Measurements from ENCODE around the gene UPP1. TPM values are rescaled to one million over a fixed set of nuclear protein-coding genes. Genes with fewer than 3 reads are reported as not detected.

UPP1 gene
- total and polyA plus RNA-seq, 4 donors = 6.1 to 282 (median 82.9) TPM

- Histone ChIP-seq H3K9me3 (ENCODE audit: control insufficient read depth in 4 of 4, insufficient read depth in 3 of 4, low read length in 3 of 4) (peaks cover 0 to 3% (median 0%) of the 10 kb centered on the region in 4 donors), H3K36me3 (ENCODE audit: control insufficient read depth in 4 of 4, insufficient read depth in 4 of 4, low read length in 4 of 4) (no peaks in the 10 kb centered on the region), H3K9ac (ENCODE audit: insufficient read depth in 1 of 2, low read length in 2 of 2) (no peak overlapping the region), H3K4me3 (no peak overlapping the region), H3K27me3 (ENCODE audit: control insufficient read depth in 3 of 3, insufficient read depth in 3 of 3, low read length in 2 of 3) (no peaks in the 10 kb centered on the region), H3K27ac (ENCODE audit: low read depth in 1 of 2, low read length in 1 of 2) (no peak overlapping the region), H3K4me1 (ENCODE audit: control insufficient read depth in 5 of 5, insufficient read depth in 5 of 5, low read length in 5 of 5) (no peaks in the 10 kb centered on the region)
- TF ChIP-seq, protein P1, sequence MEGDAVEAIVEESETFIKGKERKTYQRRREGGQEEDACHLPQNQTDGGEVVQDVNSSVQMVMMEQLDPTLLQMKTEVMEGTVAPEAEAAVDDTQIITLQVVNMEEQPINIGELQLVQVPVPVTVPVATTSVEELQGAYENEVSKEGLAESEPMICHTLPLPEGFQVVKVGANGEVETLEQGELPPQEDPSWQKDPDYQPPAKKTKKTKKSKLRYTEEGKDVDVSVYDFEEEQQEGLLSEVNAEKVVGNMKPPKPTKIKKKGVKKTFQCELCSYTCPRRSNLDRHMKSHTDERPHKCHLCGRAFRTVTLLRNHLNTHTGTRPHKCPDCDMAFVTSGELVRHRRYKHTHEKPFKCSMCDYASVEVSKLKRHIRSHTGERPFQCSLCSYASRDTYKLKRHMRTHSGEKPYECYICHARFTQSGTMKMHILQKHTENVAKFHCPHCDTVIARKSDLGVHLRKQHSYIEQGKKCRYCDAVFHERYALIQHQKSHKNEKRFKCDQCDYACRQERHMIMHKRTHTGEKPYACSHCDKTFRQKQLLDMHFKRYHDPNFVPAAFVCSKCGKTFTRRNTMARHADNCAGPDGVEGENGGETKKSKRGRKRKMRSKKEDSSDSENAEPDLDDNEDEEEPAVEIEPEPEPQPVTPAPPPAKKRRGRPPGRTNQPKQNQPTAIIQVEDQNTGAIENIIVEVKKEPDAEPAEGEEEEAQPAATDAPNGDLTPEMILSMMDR (IDR thresholded peaks at IDR 0.05; ENCODE audit: control extremely low read depth, extremely low read depth) = no peak
- ATAC-seq (ENCODE audit: insufficient read depth, low FRiP score) (no peak), DNase-seq (no peak)
Observed at GRCh38 chr7:48130658-48131108, 41.6 kb downstream of the UPP1 start.

GRCh38 chr7:48132792-48133191 lies 43.7 kb downstream of the UPP1 start:
- ATAC-seq (ENCODE audit: insufficient read depth, low FRiP score) (no peak), DNase-seq (no peak)
- no peaks in the 10 kb centered on the region for H3K36me3 ChIP-seq (ENCODE audit: control insufficient read depth in 4 of 4, insufficient read depth in 4 of 4, low read length in 4 of 4)
- H3K27ac ChIP-seq (ENCODE audit: low read depth in 1 of 2, low read length in 1 of 2) = no peak overlapping the region
- H3K9ac ChIP-seq (ENCODE audit: insufficient read depth in 1 of 2, low read length in 2 of 2) = no peak overlapping the region
- TF ChIP-seq, protein P1 (IDR thresholded peaks at IDR 0.05; ENCODE audit: control extremely low read depth, extremely low read depth) = no peak
- H3K4me3 ChIP-seq = no peak overlapping the region
- H3K4me1 ChIP-seq (ENCODE audit: control insufficient read depth in 5 of 5, insufficient read depth in 5 of 5, low read length in 5 of 5) = no peaks in the 10 kb centered on the region
- no peaks in the 10 kb centered on the region for H3K9me3 ChIP-seq (ENCODE audit: control insufficient read depth in 4 of 4, insufficient read depth in 3 of 4, low read length in 3 of 4)
- no peaks in the 10 kb centered on the region for H3K27me3 ChIP-seq (ENCODE audit: control insufficient read depth in 3 of 3, insufficient read depth in 3 of 3, low read length in 2 of 3)

- no peaks in the 10 kb centered on the region for H3K36me3 ChIP-seq (ENCODE audit: control insufficient read depth in 4 of 4, insufficient read depth in 4 of 4, low read length in 4 of 4)
- WGBS, 2 donors = 50 to 71% methylated on average over 3 of the region's 3 CpGs
- no peak overlapping the region for H3K4me3 ChIP-seq
- H3K27ac ChIP-seq (ENCODE audit: low read depth in 1 of 2, low read length in 1 of 2) = no peak overlapping the region
- H3K4me1 ChIP-seq (ENCODE audit: control insufficient read depth in 5 of 5, insufficient read depth in 5 of 5, low read length in 5 of 5) = peaks cover 0 to 3% (median 0%) of the 10 kb centered on the region in 5 donors
- TF ChIP-seq, protein P1 (IDR thresholded peaks at IDR 0.05; ENCODE audit: control extremely low read depth, extremely low read depth) = no peak
- ATAC-seq (ENCODE audit: insufficient read depth, low FRiP score) = no peak
- H3K9me3 ChIP-seq (ENCODE audit: control insufficient read depth in 4 of 4, insufficient read depth in 3 of 4, low read length in 3 of 4) = no peaks in the 10 kb centered on the region
- no peak overlapping the region for H3K9ac ChIP-seq (ENCODE audit: insufficient read depth in 1 of 2, low read length in 2 of 2)
- no peaks in the 10 kb centered on the region for H3K27me3 ChIP-seq (ENCODE audit: control insufficient read depth in 3 of 3, insufficient read depth in 3 of 3, low read length in 2 of 3)
- no peak for DNase-seq
Observed at GRCh38 chr7:48139459-48139858, 50.4 kb downstream of the UPP1 start.

DNA sequence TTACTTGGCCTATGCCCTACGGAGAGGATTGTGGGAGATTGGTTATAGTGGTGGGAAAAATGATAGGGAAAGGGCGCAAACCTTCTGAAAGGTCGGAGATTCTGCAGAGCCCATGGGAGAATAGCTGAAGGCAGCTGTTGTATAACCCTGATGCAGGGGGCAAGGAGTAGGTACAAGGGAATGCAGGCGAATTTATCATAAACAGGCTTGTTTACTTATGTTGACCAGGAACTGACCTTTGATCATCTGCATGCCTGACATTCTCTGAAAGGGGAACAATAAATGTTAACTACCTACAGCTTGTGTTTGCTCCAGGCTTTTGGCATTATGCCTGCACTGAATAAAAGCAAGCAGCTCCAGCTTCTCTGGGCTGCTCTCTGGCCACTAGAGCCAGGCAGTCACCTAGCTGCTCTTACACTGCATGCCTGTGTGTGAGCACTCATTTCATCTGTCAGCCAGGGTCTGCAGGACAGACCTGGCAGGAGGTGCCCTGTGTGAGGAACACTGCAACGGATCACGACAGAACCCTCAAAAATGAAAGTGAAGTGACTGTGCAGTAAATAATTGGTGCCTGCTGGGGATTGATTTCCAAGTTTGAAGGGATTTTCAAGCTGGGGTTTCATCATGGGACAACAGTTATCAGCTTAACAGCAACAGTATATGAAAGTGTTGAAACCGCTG lies 51.1 kb downstream of the UPP1 start:
- Histone ChIP-seq H3K27me3 (ENCODE audit: control insufficient read depth in 3 of 3, insufficient read depth in 3 of 3, low read length in 2 of 3) (no peaks in the 10 kb centered on the region), H3K36me3 (ENCODE audit: control insufficient read depth in 4 of 4, insufficient read depth in 4 of 4, low read length in 4 of 4) (no peaks in the 10 kb centered on the region), H3K9me3 (ENCODE audit: control insufficient read depth in 4 of 4, insufficient read depth in 3 of 4, low read length in 3 of 4) (no peaks in the 10 kb centered on the region), H3K4me3 (no peak overlapping the region), H3K4me1 (ENCODE audit: control insufficient read depth in 5 of 5, insufficient read depth in 5 of 5, low read length in 5 of 5) (peaks cover 0 to 3% (median 0%) of the 10 kb centered on the region in 5 donors), H3K27ac (ENCODE audit: low read depth in 1 of 2, low read length in 1 of 2) (no peak overlapping the region), H3K9ac (ENCODE audit: insufficient read depth in 1 of 2, low read length in 2 of 2) (no peak overlapping the region)
- ATAC-seq (ENCODE audit: insufficient read depth, low FRiP score) = no peak
- 65 to 69% methylated on average over 7 of the region's 7 CpGs for WGBS, 2 donors
- no peak for DNase-seq
- TF ChIP-seq, protein P1 (IDR thresholded peaks at IDR 0.05; ENCODE audit: control extremely low read depth, extremely low read depth) = no peak
